MCF 10A (cell line): Measurements from ENCODE around the gene SFRP2. TPM values are rescaled to one million over a fixed set of nuclear protein-coding genes. Genes with fewer than 3 reads are reported as not detected.

Source experiments
- BruUV-seq: library from RNA; stranded (reverse); fragments of 400-500 nt; replicated peaks from 2 replicates; lab custom pipeline; 2021; lab: Mats Ljungman, UMichigan
- CTCF ChIA-PET: fragments of 300-600 bp; sonication (Branson Sonifier 250); formaldehyde crosslinking; extraction: SDS; loops from one replicate; lab custom pipeline; 2021; ENCODE audit warnings: antibody characterized with exemption, inconsistent platforms; lab: Yijun Ruan, JAX
- POLR2A ChIA-PET: fragments of 300-600, 350-650 bp; sonication (Branson Sonifier 250); formaldehyde crosslinking; extraction: SDS; loops from one replicate; lab custom pipeline; 2020; ENCODE audit warnings: antibody characterized with exemption, inconsistent platforms; lab: Yijun Ruan, JAX
- DNase-seq: peaks from one replicate; pipeline ENCODE4 v3.0.0-alpha.2; 2018; ENCODE audit not compliant: unreplicated experiment
- H3K27ac Mint-ChIP-seq: one replicate; pipeline ENCODE4 v1.8.0; 2022; ENCODE audit warnings: mild to moderate bottlenecking, low read depth, mixed read lengths; ENCODE audit not compliant: unreplicated experiment
- H3K27me3 Mint-ChIP-seq: one replicate; pipeline ENCODE4 v1.8.0; 2022; ENCODE audit warnings: mixed read lengths; ENCODE audit not compliant: insufficient read depth, unreplicated experiment
- H3K36me3 Mint-ChIP-seq: one replicate; pipeline ENCODE4 v1.8.0; 2022; ENCODE audit warnings: mild to moderate bottlenecking, moderate library complexity, mixed read lengths; ENCODE audit not compliant: insufficient read depth, unreplicated experiment
- H3K4me1 Mint-ChIP-seq: one replicate; pipeline ENCODE4 v1.8.0; 2022; ENCODE audit warnings: mixed read lengths; ENCODE audit not compliant: insufficient read depth, unreplicated experiment
- H3K4me3 Mint-ChIP-seq: one replicate; pipeline ENCODE4 v1.8.0; 2022; ENCODE audit warnings: mild to moderate bottlenecking, moderate library complexity, mixed read lengths; ENCODE audit not compliant: unreplicated experiment
- H3K9me3 Mint-ChIP-seq: one replicate; pipeline ENCODE4 v1.8.0; 2022; ENCODE audit warnings: mixed read lengths; ENCODE audit not compliant: unreplicated experiment
- intact Hi-C: fragments of 100-400 bp; cut with micrococcal nuclease; formaldehyde crosslinking; loops from 2 replicates; pipeline ENCODE4 v1.14.1; 2022
- total RNA-seq: library from RNA; stranded (reverse); gene quantifications from 2 replicates; pipeline ENCODE4 v1.2.3, GENCODE V29; 2022
- TF ChIP-seq, protein P1 (sequence below): fragments of 200-600 bp; IDR thresholded peaks from one replicate; pipeline ENCODE4 v1.8.0; 2022; ENCODE audit warnings: antibody characterized with exemption, mild to moderate bottlenecking; ENCODE audit not compliant: unreplicated experiment

The SFRP2 gene
- total RNA-seq, 1 experiment from 2014 or later = not detected

GRCh38 chr4:153809307-153809706, 20.4 kb upstream of the SFRP2 start:
- H3K9me3 Mint-ChIP-seq = no peaks in the 10 kb centered on the region
- no peaks in the 10 kb centered on the region for H3K4me1 Mint-ChIP-seq
- TF ChIP-seq, protein P1, sequence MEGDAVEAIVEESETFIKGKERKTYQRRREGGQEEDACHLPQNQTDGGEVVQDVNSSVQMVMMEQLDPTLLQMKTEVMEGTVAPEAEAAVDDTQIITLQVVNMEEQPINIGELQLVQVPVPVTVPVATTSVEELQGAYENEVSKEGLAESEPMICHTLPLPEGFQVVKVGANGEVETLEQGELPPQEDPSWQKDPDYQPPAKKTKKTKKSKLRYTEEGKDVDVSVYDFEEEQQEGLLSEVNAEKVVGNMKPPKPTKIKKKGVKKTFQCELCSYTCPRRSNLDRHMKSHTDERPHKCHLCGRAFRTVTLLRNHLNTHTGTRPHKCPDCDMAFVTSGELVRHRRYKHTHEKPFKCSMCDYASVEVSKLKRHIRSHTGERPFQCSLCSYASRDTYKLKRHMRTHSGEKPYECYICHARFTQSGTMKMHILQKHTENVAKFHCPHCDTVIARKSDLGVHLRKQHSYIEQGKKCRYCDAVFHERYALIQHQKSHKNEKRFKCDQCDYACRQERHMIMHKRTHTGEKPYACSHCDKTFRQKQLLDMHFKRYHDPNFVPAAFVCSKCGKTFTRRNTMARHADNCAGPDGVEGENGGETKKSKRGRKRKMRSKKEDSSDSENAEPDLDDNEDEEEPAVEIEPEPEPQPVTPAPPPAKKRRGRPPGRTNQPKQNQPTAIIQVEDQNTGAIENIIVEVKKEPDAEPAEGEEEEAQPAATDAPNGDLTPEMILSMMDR = no peak
- DNase-seq = no peak
- no TSS peak for BruUV-seq
- no peaks in the 10 kb centered on the region for H3K27me3 Mint-ChIP-seq
- H3K36me3 Mint-ChIP-seq = no peaks in the 10 kb centered on the region
- ChIA-PET POLR2A (no interaction called here), CTCF (no interaction called here)
- intact Hi-C loops = no loop called here
- no peak overlapping the region for H3K27ac Mint-ChIP-seq
- no peak overlapping the region for H3K4me3 Mint-ChIP-seq

GRCh38 chr4:153808175-153808574, 19.3 kb upstream of the SFRP2 start:
- POLR2A ChIA-PET = no interaction called here
- CTCF ChIA-PET = no interaction called here
- no TSS peak for BruUV-seq
- intact Hi-C loops = no loop called here
- TF ChIP-seq, protein P1 = no peak
- Mint-ChIP-seq H3K9me3 (no peaks in the 10 kb centered on the region), H3K36me3 (no peaks in the 10 kb centered on the region), H3K27ac (no peak overlapping the region), H3K27me3 (no peaks in the 10 kb centered on the region), H3K4me3 (no peak overlapping the region), H3K4me1 (no peaks in the 10 kb centered on the region)
- DNase-seq = no peak

DNA sequence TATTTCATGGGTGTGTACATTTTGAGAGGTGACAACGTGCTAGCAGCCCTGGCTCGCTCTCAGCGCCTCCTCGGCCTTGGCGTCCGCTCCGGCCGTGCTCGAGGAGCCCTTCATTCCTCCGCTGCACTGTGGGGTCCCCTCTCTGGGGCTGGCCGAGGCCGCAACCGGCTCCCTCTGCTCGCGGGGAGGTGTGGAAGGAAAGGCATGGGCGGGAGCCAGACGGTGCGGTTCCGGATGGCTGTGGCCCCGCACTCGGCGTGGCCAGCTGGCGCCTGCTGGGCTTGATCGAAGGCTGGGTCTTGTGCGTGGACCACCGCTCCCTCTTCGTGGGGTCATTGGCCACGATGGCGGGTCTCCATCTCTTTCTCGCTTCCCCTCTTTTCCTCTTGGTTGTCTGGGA, 17.2 kb upstream of the SFRP2 start:
- Mint-ChIP-seq H3K9me3 (no peaks in the 10 kb centered on the region), H3K4me3 (no peak overlapping the region), H3K4me1 (no peaks in the 10 kb centered on the region), H3K36me3 (no peaks in the 10 kb centered on the region), H3K27ac (no peak overlapping the region), H3K27me3 (no peaks in the 10 kb centered on the region)
- TF ChIP-seq, protein P1 = no peak
- no peak for DNase-seq
- ChIA-PET POLR2A (no interaction called here), CTCF (interaction anchor here (1.7 kb wide), 1 partner anchor 20 kb away, joined by 6 read pairs; no protein-coding TSS in a partner anchor)
- no TSS peak for BruUV-seq
- intact Hi-C loops = no loop called here

DNA sequence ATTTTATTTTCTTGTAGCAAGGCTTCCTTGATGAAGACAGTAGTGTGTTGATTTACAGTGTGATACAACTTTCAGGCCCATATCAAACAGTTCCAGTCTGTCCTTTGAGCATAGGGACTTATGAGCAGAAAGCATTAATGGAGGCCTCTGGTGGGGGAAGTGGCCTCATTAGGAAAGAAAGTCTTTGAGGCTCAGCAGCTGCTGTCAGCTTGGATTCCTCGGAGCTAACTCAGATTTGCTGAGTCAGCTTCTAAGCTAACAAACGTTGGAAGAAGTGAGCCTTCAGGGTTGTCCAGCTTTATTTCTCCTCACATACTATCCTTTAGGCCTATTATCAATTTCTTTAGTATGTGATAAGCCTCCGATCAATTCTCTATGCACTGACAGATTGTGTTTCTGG, 15.8 kb upstream of the SFRP2 start:
- no peaks in the 10 kb centered on the region for H3K27me3 Mint-ChIP-seq
- H3K9me3 Mint-ChIP-seq = no peaks in the 10 kb centered on the region
- no peak overlapping the region for H3K4me3 Mint-ChIP-seq
- no peak for DNase-seq
- H3K27ac Mint-ChIP-seq = no peak overlapping the region
- TF ChIP-seq, protein P1 = no peak
- H3K4me1 Mint-ChIP-seq = no peaks in the 10 kb centered on the region
- ChIA-PET CTCF (no interaction called here), POLR2A (no interaction called here)
- intact Hi-C loops = no loop called here
- H3K36me3 Mint-ChIP-seq = no peaks in the 10 kb centered on the region
- BruUV-seq = no TSS peak
